GM06990 (cell line): ENCODE results near the gene ZFP3.

Experiments used
- DNase-seq: peaks from one replicate; pipeline ENCODE4 v3.0.0-alpha.2; 2011; ENCODE audit not compliant: insufficient read length; ENCODE audit errors: extremely low read depth
- H3K27me3 ChIP-seq: replicated peaks from 2 replicates; pipeline ENCODE4 v1.6.0; 2011; ENCODE audit warnings: low read length; ENCODE audit not compliant: control insufficient read depth, insufficient read depth
- H3K36me3 ChIP-seq: 2 replicates; pipeline ENCODE4 v1.5.1; 2011; ENCODE audit warnings: low read length; ENCODE audit not compliant: control insufficient read depth, insufficient read depth
- H3K4me3 ChIP-seq: replicated peaks from 2 replicates; pipeline ENCODE4 v1.5.1; 2011; ENCODE audit warnings: low read depth, mild to moderate bottlenecking, control low read depth, low read length
- TF ChIP-seq, protein P1 (sequence below): IDR thresholded peaks from 2 replicates; pipeline ENCODE4 v1.5.1; 2011; ENCODE audit warnings: low read length, control low read depth, mild to moderate bottlenecking, inconsistent platforms; ENCODE audit not compliant: insufficient read depth, poor library complexity, severe bottlenecking

The ZFP3 gene

DNA sequence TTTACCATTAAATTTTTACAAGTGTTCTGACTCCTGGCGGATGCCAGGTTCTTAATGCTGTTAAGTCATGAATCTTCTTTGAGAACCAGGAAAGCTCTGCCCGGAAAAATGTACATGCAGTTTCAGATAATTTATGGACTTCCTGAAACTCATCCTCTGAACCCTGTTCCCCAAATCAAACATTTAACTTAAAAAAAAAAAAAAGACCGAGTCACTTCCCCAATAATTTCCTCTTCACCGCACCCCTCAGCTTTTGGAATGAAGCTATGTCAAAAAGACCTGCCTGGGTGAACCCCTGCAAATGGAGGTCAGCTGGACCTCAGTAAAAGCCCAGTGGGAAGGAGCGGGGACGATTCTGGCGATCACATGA, 18.4 kb downstream of the ZFP3 start:
- H3K27me3 ChIP-seq: no peaks in the 10 kb centered on the region
- TF ChIP-seq, protein P1, sequence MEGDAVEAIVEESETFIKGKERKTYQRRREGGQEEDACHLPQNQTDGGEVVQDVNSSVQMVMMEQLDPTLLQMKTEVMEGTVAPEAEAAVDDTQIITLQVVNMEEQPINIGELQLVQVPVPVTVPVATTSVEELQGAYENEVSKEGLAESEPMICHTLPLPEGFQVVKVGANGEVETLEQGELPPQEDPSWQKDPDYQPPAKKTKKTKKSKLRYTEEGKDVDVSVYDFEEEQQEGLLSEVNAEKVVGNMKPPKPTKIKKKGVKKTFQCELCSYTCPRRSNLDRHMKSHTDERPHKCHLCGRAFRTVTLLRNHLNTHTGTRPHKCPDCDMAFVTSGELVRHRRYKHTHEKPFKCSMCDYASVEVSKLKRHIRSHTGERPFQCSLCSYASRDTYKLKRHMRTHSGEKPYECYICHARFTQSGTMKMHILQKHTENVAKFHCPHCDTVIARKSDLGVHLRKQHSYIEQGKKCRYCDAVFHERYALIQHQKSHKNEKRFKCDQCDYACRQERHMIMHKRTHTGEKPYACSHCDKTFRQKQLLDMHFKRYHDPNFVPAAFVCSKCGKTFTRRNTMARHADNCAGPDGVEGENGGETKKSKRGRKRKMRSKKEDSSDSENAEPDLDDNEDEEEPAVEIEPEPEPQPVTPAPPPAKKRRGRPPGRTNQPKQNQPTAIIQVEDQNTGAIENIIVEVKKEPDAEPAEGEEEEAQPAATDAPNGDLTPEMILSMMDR: no peak
- no peaks in the 10 kb centered on the region for H3K36me3 ChIP-seq
- no peak for DNase-seq
- no peak overlapping the region for H3K4me3 ChIP-seq

DNA sequence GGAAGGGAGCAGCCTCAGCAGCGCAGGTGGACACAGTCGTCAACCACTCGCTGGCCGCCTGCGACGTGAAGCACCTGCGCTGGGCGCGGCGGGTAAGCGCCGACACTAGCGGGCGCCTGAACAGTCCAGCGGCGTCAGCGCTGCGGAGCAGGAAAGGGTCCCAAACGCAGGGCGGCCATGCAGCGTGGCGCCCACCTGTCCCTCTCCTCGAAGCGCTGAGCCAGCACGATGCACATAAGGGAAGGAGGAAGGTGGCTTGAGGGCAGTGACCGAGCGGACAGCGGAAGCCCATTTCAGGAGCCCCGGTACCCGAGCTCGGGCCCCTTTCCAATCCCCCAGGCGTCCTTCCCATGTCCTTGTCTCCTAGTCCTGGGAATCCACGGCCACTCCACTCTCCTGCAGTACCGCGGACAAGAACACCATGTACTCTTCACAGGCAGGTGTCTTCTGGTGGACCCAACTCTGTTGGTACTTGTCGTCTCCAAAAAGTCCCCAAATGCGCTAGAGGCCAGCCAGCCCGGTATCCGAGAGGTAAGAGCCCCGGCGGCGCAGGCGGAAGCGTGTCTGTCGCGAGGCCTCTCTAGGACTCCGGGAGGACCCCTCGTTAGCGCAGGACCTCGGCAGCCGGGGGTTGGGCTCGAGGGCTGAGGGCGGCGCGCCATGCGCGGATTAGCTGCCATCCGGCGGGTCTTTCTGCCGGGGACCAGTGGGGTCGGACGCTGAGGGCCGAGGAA, 19.0 kb downstream of the ZFP3 start:
- no peaks in the 10 kb centered on the region for H3K27me3 ChIP-seq
- no peak overlapping the region for H3K4me3 ChIP-seq
- no peaks in the 10 kb centered on the region for H3K36me3 ChIP-seq
- no peak for DNase-seq
- TF ChIP-seq, protein P1: no peak

DNA sequence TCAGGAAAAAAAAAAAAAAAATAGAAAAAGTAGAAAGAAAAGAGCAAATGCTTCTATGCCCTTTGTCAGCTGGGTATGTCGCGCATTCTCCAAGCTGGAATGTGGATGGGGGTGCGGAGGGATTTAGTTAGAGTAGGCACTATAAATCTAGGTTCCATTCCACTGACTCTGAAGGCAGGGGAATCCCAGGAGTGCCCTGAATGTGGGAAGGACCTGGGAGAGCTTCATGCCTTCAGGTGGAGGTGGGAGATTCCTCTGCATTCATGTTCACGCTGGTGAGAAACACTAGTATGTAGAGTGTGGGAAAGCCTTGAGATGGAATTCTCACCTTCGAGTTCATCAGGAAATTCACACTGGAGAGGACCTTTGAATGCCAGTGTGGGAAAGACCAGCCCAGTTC, 21.0 kb downstream of the ZFP3 start:
- Histone ChIP-seq H3K27me3 (no peaks in the 10 kb centered on the region), H3K4me3 (no peak overlapping the region), H3K36me3 (no peaks in the 10 kb centered on the region)
- DNase-seq: no peak
- TF ChIP-seq, protein P1: no peak

DNA sequence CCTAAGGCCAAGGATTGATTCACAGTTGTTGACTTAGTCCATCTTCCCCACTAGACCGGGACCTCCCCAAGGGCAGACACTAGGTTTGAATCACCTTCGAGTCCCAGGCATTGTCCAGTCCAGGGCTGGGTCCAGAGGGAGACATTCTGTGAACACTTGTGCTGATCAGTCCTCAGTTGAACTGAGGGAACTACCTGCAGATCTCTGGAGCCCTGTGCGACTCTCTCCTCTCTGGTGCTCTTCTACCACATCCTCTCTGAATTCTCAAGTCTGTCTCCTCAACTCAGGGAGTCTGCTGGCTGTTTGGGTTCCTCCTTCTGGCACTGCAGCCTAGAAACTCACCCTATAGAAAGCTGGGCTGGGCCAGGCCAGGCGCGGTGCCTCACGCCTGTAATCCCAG, 22.6 kb downstream of the ZFP3 start:
- Histone ChIP-seq H3K4me3 (no peak overlapping the region), H3K27me3 (no peaks in the 10 kb centered on the region), H3K36me3 (no peaks in the 10 kb centered on the region; the same call in 1 of the 2 replicates)
- TF ChIP-seq, protein P1: no peak
- no peak for DNase-seq

DNA sequence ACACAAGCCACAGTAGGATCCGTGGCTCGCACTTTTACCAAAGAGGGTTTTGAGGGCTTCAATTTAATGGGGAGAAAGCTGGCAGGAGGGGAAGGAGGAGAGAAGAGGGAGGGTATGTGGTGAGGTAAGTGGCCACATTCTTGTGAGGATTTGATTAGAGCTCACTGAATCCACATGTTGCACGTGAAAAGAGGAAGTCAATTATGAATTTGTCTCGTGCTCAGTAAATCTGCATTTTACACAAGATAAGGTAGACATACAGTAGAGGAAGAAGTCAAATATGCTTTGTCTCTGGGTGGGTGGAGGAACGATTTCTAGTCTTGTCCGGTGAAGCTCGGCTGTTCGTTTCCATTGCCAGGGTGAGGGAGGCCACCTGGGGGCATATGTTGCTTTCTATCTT, 32.5 kb downstream of the ZFP3 start:
- peak; percentile 15 for DNase-seq
- Histone ChIP-seq H3K36me3 (peaks cover 8% of the 10 kb centered on the region), H3K27me3 (no peaks in the 10 kb centered on the region), H3K4me3 (peak overlapping the region; percentile 96)
- TF ChIP-seq, protein P1: no peak
